Activated CD4-positive, alpha-beta T cell treated with anti-CD3 and anti-CD28 coated beads for 48 hours (primary cell): ENCODE results near the gene ZFYVE26.
"Not testable (repeated sequence)": the region's sequence is repeated elsewhere in the genome, so short reads cannot be mapped to it uniquely, and the experiment has no call there.

ENCODE experiments used
- DNase-seq: peaks from one replicate; pipeline ENCODE4 v3.0.0-alpha.2; 2020

Gene ZFYVE26

DNA sequence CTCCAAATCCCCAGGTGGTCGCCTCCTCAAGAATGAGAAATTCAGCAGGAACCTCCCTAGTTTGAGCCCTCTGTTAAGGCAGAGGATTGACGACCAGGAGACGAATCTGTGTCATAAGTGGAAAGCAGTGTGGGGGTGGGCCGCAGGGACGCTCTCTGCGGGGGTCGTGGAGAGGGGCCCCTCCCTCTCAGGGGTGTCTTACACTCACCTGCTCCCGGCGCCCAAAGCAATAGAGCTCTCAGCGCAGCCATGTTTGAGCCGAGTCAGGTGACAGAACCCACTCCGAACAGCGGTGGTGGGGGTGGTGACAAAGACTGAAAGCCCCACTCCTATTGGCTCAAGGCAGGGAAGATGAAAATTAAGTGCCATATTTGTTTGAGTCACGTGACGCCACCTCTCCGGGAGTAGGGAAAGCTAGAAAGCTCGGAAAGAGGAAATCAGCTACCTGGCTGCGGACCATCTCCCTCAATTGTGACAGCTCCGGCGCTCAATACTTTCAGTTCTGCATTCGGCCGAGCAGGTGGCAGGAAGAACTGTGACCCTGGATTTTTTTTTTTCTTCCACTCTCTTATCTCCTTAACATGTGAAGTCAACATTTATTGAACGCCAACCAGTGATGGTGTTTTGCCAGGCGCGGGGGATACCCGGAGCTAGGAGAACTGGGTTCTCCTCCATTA lies at the start of gene ZFYVE26:
Gene ZFYVE26 (minus strand): TSS at position 265 of the 677 bp plus-strand sequence. CDS start 627 bp downstream, outside the sequence.
- DNase-seq: peak; percentile 93

- no peak for DNase-seq
These were observed 46.8 kb upstream of the ZFYVE26 start for GRCh38 chr14:67863223-67863622.

DNA sequence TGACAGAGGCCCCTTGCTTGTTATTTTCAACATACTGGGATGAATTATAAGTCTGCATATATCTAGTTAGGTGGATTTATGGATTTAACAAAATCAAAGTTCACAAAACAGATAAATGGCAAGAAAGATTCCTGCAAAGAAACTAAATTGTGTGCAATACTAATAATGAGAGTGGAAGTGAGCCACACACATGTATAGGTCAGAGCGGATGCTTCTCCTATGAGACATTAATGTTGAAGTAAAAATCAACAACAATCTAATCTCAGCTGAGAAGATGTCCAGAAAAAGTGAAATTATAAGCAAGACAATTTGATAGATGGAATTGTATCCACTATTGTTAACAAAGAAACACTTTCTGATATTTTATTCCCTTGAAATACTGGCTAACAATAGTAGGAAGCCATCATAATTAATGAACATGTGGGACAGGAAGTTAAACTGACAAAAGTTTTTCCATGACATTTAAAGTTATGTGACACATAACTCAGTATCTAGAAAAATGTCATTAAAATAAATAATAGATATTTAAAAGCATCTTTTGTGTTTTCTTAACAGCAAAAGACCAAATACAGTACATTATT lies 42.9 kb upstream of the ZFYVE26 start:
- DNase-seq: no peak

DNA sequence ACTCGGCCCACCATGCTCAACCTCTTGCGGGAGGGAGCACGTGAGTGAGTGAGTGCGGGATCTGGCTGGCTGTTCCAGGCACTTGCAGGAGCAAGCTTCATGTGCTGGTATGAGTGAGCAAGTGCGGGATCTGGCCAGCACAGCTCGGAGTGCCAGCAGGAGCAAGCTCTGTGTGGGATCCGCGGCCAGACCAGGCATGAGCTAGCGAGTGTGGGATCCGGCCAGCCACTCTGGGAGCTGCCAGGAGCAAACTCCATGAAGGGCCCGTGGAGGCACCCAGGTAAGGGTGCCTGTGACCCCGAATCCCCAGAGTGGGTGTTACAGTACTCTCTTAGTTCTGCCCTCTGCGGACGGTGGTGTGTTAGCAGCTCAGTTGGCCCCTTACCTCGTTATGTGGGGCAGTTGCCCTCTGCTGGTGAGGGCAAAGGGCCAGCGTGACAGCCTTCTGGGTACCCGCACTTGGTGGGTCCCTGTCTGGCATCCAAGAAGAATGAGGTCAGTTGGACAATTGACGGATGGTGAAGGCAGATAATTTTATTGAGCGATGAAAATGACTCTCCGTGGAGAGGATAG lies 41.5 kb upstream of the ZFYVE26 start:
- DNase-seq: no peak

DNA sequence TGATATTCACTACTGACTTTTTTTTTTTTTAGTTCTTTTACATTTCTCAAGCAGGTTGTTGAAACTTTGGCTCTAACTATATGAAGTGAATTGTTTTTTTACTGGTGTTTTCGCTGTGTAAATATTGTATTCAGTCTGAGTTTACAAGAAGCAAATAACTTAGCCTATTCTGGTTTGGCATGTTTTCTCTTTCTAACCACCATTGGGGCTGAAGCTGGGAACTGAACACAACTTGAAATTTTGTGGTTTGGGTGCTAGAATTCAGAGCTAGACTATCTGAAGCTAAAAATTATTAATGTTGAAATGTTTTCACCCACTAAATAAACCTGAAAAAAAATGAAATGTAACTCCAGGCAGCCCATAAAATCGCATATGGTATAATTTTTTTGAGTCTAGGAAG lies 40.4 kb upstream of the ZFYVE26 start:
- DNase-seq: no peak

- DNase-seq: no peak
These were observed 37.3 kb upstream of the ZFYVE26 start for GRCh38 chr14:67853715-67854114.

DNA sequence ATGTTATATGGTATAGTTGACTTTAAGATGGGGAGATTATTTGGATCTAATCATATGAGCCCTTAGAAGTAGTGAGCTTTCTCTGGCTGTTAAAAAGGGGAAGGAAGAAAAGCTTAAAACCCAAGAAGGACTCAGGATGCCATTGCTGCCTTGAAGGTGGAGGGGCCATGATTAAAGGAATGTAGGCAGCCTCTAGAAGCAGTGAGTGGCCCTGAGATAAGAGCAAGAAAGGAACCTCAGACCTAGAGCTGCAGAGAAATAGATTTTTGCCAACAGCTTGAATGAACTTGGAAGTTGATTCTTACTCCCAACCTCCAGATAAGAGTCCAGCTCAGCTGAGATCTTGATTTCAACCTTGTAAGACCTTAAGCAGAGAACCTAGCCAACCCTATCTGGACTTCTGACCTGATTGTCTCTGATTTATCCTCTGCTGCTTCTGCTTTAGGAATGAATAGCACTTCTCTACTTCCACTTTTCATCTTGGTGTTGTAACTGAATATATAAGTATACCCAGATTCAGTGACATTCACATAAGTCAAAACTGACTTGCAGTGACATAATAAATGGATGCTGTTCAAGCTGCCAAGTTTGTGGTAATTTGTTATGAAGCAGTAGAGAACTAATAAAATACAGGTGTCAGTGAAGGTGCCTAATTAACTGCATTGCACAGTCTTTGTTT lies 36.7 kb upstream of the ZFYVE26 start:
- DNase-seq: no peak

DNA sequence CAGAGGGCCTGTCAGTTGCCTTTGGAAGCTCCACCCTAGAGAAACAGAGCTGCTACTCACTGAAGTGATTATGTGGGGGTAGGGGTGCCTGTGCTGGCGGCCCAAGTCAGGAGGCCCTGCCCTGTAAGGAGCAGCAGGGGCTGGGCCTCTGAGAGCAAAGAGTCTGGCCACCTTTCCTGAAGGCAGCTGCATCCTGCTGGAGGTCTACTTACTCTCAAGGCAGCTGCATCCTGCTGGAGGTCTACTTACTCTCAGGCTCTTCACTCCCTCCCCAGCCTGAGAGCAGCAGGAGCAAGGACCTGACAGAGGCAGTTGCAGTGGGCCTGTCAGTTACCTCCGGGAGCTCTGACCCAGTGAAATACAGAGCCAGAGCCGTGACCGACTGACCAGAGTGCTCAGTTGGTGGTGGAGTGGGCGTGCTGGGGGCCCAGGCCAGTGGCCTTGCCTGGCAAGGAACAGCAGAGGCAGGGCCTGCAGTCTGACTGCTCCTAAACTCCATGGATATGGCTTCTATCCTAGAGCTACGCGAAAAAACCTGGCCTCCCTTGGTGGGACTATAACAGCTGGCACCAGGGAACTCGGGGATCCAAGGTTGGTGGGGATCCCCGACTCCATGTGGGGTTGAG lies 35.5 kb upstream of the ZFYVE26 start:
- no peak for DNase-seq

DNA sequence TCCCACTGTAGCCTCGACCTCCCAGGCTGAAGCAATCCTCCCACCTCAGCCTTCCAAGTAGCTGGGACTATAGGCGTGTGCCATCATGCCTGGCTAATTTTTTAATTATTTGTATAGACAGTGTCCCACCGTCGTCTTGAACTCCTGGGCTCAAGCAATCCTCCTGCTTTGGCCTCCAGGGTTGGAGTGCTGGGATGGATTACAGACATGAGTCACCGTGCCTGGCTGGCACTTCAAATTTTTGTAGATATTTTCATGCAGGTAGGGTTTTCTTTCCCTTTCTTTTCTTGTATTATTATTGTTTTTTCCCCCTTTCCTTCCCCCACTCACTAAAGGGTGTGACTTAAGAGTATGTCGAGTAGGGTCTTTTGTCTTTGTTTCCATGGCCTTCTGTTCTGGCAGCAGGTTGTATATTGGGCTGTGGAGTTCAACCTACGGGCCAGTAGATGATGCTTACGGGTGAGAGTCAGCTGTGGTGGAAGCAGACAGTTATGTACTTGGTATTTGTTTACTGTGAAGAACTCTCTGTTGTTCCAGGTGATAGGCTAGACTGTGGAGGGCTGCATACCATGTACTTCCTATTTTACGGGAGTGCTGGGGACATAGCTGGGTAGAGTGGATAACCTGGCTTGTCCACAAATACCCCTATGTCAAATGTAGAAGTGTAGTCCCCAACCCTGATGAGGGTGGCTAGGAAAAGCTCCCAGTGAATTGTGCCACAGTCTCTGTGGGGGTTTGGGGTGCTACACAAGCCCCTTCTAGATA lies 33.9 kb upstream of the ZFYVE26 start:
- no peak for DNase-seq

DNA sequence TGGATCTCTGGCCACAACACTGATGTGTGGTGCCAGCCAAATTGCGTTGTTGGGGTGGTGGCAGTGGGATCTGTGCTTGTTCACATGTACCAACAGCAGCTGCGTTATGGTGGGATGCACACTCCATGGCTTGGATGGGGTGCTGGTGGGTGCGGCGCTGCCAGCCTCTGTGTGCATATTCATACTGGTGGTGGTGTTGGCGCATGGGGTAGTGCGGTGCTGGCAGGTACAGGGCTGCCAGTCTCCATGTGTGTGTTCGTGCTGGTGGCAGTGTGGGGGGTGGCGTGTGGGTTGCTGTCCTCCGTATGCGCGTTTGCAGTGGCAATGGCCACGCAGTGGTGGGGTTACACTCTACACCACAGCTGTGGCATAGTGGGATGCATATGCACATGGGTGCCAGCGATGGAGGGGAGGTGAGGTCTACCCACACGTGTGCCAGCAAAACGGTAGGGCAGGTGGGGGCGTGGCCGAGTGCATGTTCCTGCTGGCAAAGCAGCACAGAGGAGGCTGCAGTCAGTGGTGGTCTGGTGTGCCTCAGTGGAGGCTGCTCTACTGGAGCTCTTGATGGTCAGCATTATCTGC lies 29.7 kb upstream of the ZFYVE26 start:
- DNase-seq: no peak

GRCh38 chr14:67837011-67837624 lies 20.7 kb upstream of the ZFYVE26 start:
- DNase-seq: peak; percentile 61

GRCh38 chr14:67835596-67835995 lies 19.2 kb upstream of the ZFYVE26 start:
- DNase-seq: no peak

DNA sequence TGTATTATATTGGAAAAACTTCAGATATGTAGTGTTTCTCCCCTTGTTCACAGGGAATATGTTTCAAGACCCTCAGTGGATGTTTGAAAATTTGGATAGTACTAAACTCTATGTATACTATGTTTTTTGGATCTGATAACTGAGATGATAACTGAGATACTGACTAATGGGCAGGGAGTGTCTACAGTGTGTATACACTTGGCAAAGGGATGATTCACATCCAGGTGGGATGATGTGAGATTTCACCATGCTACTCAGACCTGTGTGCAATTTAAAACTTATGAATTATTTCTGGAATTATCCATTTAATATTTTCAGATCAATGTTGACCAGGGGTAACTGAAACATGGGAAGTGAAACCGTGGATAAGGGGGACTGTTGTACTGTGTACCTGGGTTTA lies 17.0 kb upstream of the ZFYVE26 start:
- no peak for DNase-seq

- no peak for DNase-seq
These were observed 14.7 kb upstream of the ZFYVE26 start for GRCh38 chr14:67831113-67831512.

DNA sequence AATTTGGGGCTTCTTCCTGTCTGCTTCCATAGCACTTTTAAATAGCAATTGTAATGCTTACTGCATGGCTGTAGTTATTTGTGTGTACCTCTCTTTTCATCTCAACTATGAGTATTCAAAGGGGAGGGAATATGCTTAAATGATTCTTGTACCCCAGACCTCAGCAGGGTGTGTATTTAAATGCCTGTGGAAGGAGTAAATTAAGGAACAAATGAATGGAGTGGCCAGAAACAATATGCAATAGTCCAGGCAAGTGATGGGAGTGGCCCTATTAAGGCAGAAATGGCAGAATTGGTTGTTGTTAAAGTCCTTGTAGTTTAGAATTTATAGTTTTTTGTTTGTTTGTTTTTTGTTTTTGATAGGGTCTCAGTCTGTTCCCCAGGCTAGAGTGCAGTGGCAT lies 4.7 kb upstream of the ZFYVE26 start:
- DNase-seq: no peak

DNA sequence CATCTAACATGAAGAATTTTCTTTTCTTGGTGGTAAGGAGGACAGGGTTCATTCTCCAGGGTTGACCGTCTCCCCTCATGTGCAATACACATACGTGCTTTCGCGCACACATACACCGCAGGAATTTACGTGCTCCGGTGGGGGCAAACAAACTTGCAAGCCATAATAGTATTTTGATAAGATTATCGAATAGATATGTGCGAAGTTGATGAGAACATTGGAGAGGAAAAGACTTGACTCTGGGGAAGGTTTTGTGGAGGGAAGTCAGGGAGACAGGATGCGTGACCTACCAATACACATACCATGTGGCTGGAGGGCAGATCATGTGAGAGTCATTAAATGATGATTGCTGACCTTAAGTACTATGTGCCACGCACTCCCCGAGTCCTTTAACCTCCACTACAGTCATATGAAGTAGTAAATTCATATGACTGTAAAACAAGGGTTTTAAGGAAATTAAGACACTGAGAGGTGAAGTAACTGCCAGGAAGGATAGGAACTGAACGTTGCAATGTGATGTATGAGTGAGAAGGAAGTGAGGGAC lies 4.1 kb upstream of the ZFYVE26 start:
- peak; percentile 40 for DNase-seq

DNA sequence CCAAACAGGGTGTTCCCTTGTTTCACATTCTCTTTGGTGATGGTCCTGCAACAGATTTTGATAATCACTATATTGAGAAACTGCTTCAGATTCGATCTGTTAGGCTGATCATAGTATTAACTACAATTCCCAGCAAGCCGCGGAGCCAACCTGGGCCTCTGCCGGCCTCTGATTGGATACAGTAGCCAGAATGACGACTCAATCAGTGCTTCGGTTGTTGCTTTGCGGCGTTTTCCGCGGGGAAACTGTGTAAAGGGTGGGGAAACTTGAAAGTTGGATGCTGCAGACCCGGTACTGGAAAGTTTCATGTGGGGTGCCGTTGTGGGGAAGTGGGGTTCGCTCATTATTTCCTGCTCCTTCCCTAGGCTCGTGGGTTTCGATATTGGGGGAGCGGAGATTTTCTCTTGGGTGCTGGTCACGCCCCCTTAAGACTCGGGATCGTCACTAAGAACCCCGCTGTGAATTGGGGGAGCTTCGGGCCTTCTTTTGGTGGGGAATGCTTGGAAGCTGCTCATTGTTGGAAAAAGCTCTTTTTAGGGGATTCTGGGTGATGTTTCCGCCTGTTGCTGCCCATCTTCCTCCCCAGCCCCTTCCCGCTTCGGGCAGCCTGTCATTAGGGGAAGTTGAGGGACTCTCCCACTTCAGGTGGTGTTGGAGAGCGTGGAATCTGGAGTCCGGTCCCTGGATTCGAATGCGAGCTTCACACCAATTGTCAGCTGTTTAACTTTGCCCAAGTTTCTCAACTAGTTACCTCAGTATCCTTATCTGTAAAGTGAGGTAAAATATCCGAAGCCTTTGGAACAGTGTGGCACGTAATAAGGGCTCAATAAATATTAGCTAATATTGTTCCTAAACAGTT lies 3.4 kb upstream of the ZFYVE26 start, which contains the start of gene RAD51B:
Gene RAD51B (plus strand): TSS at position 217 of the 859 bp plus-strand sequence.
- DNase-seq: peak; percentile 91

GRCh38 chr14:67818476-67818875 lies 2.1 kb upstream of the ZFYVE26 start:
- not testable (repeated sequence) for DNase-seq

DNA sequence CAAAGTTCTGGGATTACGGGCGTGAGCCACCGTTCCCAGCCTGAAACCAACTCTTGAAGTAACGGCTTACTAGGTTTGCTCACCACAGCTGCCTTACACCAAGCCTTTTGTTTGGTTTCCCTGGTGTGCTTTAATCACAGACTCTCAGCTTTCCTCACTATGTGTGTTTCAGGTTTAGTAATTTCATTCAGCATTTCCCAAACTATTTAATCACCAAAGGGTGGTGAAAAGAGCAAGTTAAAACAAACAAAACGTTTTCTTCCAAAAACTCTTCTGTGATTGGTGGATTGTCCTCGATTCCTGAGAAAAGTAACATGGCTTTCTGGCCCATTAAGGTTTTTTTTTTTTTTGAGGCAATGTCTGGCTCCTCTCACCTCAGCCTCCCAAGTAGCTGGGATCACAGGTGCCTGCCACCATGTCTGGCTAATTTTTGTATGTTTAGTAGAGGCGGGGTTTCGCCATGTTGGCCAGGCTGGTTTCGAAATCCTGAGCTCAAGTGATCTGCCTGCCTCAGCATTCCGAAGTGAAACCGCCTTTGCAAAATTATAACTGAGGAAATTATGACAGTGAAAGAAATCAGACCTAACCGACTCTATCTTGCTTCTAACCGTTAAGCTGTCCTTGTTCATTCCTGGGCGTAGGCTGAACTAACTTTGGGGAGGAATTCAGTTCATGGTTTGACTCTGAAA lies 1.5 kb upstream of the ZFYVE26 start:
- DNase-seq: no peak
